GM12878 (cell line): Measurements from ENCODE around the gene HIKESHI. TPM values are rescaled to one million over a fixed set of nuclear protein-coding genes. Genes with fewer than 3 reads are reported as not detected.

Source experiments
- ATAC-seq: fragments of 200-7000 bp; cut with Tn5 transposase; 3 replicates; pipeline ENCODE4 v1.9.1; 2020; ENCODE audit warnings: mild to moderate bottlenecking, moderate library complexity
- BruUV-seq: library from RNA; stranded (reverse); fragments of 400-500 nt; replicated peaks from 2 replicates; lab custom pipeline; 2021; lab: Mats Ljungman, UMichigan
- CTCF ChIA-PET: fragments of 300-600 bp; sonication (Branson Sonifier 250); formaldehyde crosslinking; extraction: SDS; loops from one replicate; lab custom pipeline; 2021; ENCODE audit warnings: inconsistent platforms; lab: Yijun Ruan, JAX
- POLR2A ChIA-PET: fragments of 350-600 bp; formaldehyde crosslinking; extraction: SDS; loops from one replicate; lab custom pipeline; 2021; ENCODE audit warnings: inconsistent platforms; lab: Charles Lee
- RAD21 ChIA-PET: fragments of 300-600 bp; sonication (Branson Sonifier 250); formaldehyde crosslinking; loops from one replicate; lab custom pipeline; 2023; ENCODE audit warnings: antibody characterized with exemption; ENCODE audit not compliant: unreplicated experiment; lab: Charles Lee
- SMC1A ChIA-PET: fragments of 300-600 bp; sonication (Branson Sonifier 250); formaldehyde crosslinking; loops from one replicate; lab custom pipeline; 2023; ENCODE audit not compliant: unreplicated experiment, uncharacterized antibody; lab: Charles Lee
- DNase-seq: peaks from one replicate; pipeline ENCODE4 v3.0.0-alpha.2; 2011; ENCODE audit warnings: low read depth, low spot score
- FAIRE-seq: peaks from 3 replicates; lab custom pipeline; 2011; peaks lifted over from hg19 to GRCh38; lab: Jason Lieb, UNC
- H2AFZ ChIP-seq: 2 replicates; pipeline ENCODE4 v1.6.0; 2011; ENCODE audit warnings: low read depth, low read length, control low read depth; ENCODE audit not compliant: control insufficient read depth
- H3K27ac ChIP-seq: 2 replicates; pipeline ENCODE4 v1.5.1; 2011; ENCODE audit warnings: control low read depth; ENCODE audit not compliant: control insufficient read depth, insufficient read depth
- H3K27me3 ChIP-seq, 2 experiments: replicated peaks in 1 of 2; 2 replicates each; pipeline versions ENCODE4 v1.6.0 to v1.6.1; 2011; ENCODE audit warnings: low read length in 1 of 2; ENCODE audit not compliant: control insufficient read depth in 2 of 2, insufficient read depth in 2 of 2
- H3K36me3 ChIP-seq, 2 experiments: 2 replicates each; pipeline ENCODE4 v1.5.1; 2011; ENCODE audit warnings: low read length in 1 of 2; ENCODE audit not compliant: control insufficient read depth in 2 of 2, insufficient read depth in 2 of 2
- H3K4me1 ChIP-seq: 2 replicates; pipeline ENCODE4 v1.6.1; 2011; ENCODE audit warnings: mild to moderate bottlenecking, low read length, moderate library complexity, mixed read lengths; ENCODE audit not compliant: control insufficient read depth, insufficient read depth
- H3K4me2 ChIP-seq: 2 replicates; pipeline ENCODE4 v1.6.0; 2011; ENCODE audit warnings: control low read depth; ENCODE audit not compliant: control insufficient read depth, insufficient read depth
- H3K4me3 ChIP-seq: fragments of 200-600 bp; sonication (generic); 2 replicates; pipeline ENCODE4 v1.5.1; 2016
- H3K79me2 ChIP-seq: 2 replicates; pipeline ENCODE4 v1.6.0; 2011; ENCODE audit warnings: low read length; ENCODE audit not compliant: control insufficient read depth, insufficient read depth
- H3K9ac ChIP-seq: 2 replicates; pipeline ENCODE4 v1.8.0; 2011; ENCODE audit warnings: low read length, control low read depth, mixed read lengths; ENCODE audit not compliant: control insufficient read depth, insufficient read depth
- H3K9me3 ChIP-seq: replicated peaks from 3 replicates; pipeline ENCODE4 v1.5.1; 2011; ENCODE audit warnings: mild to moderate bottlenecking, low read length; ENCODE audit not compliant: control insufficient read depth, insufficient read depth
- H4K20me1 ChIP-seq: 2 replicates; pipeline ENCODE4 v1.6.0; 2011; ENCODE audit not compliant: control insufficient read depth, insufficient read depth
- CEBPB ChIP-seq, 2 experiments: fragments of 150-350 bp in 1 of 2; IDR thresholded peaks; 2 replicates each; pipeline ENCODE4 v1.6.1; 2012 to 2014; ENCODE audit warnings: low read depth in 2 of 2, low read length in 2 of 2, borderline replicate concordance in 1 of 2, inconsistent platforms in 1 of 2
- RFX5 ChIP-seq: IDR thresholded peaks from 2 replicates; pipeline ENCODE4 v1.6.1; 2011; ENCODE audit warnings: low read depth, low read length, improper control_type of control experiment
- ZNF207 ChIP-seq: fragments of 450-650 bp; IDR thresholded peaks from 2 replicates; pipeline ENCODE4 v1.6.1; 2014; ENCODE audit warnings: antibody characterized with exemption, mild to moderate bottlenecking, borderline replicate concordance
- ZNF687 ChIP-seq: fragments of 450-650 bp; IDR thresholded peaks from 2 replicates; pipeline ENCODE4 v1.6.1; 2017; ENCODE audit warnings: mild to moderate bottlenecking, moderate library complexity
- WGBS: methylation state at CpG from one replicate; pipeline ENCODE4 v1.1.6; 2016; ENCODE audit warnings: low lambda C conversion rate; ENCODE audit not compliant: insufficient replicate concordance, insufficient coverage; ENCODE audit errors: missing lambda C conversion rate; 5-methylcytosine and 5-hydroxymethylcytosine counted together
- in situ Hi-C: fragments of 300-500 bp; cut with MboI; formaldehyde crosslinking; loops from 9 replicates; pipeline ENCODE4 v1.14.3; 2018; ENCODE audit warnings: mixed read lengths
- intact Hi-C: fragments of 100-400 bp; cut with micrococcal nuclease; formaldehyde crosslinking; loops from one replicate; pipeline ENCODE4 v1.14.2; 2022; ENCODE audit not compliant: unreplicated experiment
- polyA plus RNA-seq, 11 experiments: library from polyadenylated mRNA; depleted of rRNA in 4 of 11; unstranded in 6 of 11; stranded (reverse) in 5 of 11; fragments of >200 nt; fragmentation: Nextera tagmentation in 4 of 11; fragmentation: Illumina TruSeq in 1 of 11; extraction: Ambion mirVana in 4 of 11; extraction: Trizol in 1 of 11; gene quantifications; 1 replicate in 1 of 11; 2 replicates in 10 of 11; pipeline versions ENCODE4 v1.2.1 to v1.2.3, GENCODE V29; 2011 to 2016; ENCODE audit warnings: inconsistent platforms in 2 of 11, missing spikeins in 2 of 11, low read depth in 1 of 11
- total RNA-seq, 4 experiments: library from RNA; depleted of rRNA in 3 of 4; stranded (reverse); fragments of >200 nt in 3 of 4; fragmentation: Illumina TruSeq in 1 of 4; extraction: Trizol in 1 of 4; gene quantifications; 2 replicates each; pipeline versions ENCODE4 v1.2.1 to v1.2.3, GENCODE V29; 2013 to 2021
- TF ChIP-seq, protein P1 (sequence below): fragments of 450-650 bp; IDR thresholded peaks from 2 replicates; pipeline ENCODE4 v1.6.1; 2014; ENCODE audit warnings: mild to moderate bottlenecking

HIKESHI gene
- total and polyA plus RNA-seq, 10 of the 15 experiments (the other 5 are each of a cell fraction or from before 2014, with no cell fraction given): 42.3 to 228 (median 85.7) TPM

DNA sequence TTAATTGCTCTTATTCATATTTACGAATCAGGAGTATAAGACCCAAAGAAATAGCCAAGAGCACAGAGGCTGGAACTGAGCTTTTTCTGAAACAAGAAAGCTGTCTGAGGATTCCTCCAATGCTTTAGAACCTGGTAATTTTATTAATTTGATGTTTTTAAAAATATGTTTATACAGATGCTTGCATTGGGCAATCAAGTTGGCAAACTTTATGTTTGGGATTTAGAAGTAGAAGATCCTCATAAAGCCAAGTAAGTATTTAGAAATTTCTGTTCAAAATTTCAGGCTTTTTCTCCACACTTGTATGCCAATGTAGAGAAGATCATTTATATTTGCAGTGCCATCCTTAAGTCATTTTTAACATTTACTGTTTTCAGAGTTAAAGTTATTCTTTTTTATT lies 24.3 kb upstream of the HIKESHI start:
- ChIA-PET RAD21 (interaction anchor here (0.6 to 1.2 kb wide), 2 partner anchors 9 to 26 kb away, joined by 3 to 6 read pairs; no protein-coding TSS in a partner anchor), POLR2A (no interaction called here), SMC1A (interaction anchor here (1.0 kb wide), 1 partner anchor 11 kb away, joined by 4 read pairs; no protein-coding TSS in a partner anchor), CTCF (no interaction called here)
- FAIRE-seq (no peak), DNase-seq (no peak), ATAC-seq (no peak)
- Histone ChIP-seq H3K27ac (no peak overlapping the region), H3K27me3 (no peaks in the 10 kb centered on the region), H3K4me1 (0 out of 2 replicates have a peak, but pooled peaks cover 3% of the 10 kb centered on the region), H3K79me2 (peaks cover 28% of the 10 kb centered on the region), H3K9ac (no peak overlapping the region), H3K4me3 (no peak overlapping the region), H4K20me1 (no peaks in the 10 kb centered on the region), H3K9me3 (peaks cover 2% of the 10 kb centered on the region; the same call in 2 of the 3 replicates), H3K4me2 (no peak overlapping the region), H2AFZ (no peak overlapping the region), H3K36me3 (peaks cover 2 to 37% of the 10 kb centered on the region in 2 experiments)
- in situ Hi-C loops: no loop called here
- 86% methylated on average over 1 of the region's 1 CpG for WGBS
- TF ChIP-seq ZNF687: no peak
- no TSS peak for BruUV-seq
- intact Hi-C loops: no loop called here

DNA sequence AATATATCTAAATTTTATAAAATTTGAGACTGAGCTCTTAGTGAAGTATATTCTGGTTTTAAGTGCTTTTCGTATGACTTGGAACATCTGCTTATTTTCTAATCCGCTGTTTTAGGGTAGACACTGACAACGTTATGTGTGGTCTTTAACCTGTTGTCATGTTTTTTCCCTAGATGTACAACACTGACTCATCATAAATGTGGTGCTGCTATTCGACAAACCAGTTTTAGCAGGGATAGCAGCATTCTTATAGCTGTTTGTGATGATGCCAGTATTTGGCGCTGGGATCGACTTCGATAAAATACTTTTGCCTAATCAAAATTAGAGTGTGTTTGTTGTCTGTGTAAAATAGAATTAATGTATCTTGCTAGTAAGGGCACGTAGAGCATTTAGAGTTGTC lies 23.8 kb upstream of the HIKESHI start:
- FAIRE-seq: no peak
- peaks cover 2% of the 10 kb centered on the region; the same call in 2 of the 3 replicates for H3K9me3 ChIP-seq
- H3K27me3 ChIP-seq: no peaks in the 10 kb centered on the region
- no TSS peak for BruUV-seq
- intact Hi-C loops: no loop called here
- ChIA-PET POLR2A (no interaction called here), CTCF (no interaction called here), SMC1A (interaction anchor here (0.9 to 1.4 kb wide), 3 partner anchors 11 to 18 kb away, joined by 3 to 4 read pairs (median 4); no protein-coding TSS in a partner anchor)
- H3K4me1 ChIP-seq: 0 out of 2 replicates have a peak, but pooled peaks cover 3% of the 10 kb centered on the region
- H3K27ac ChIP-seq: no peak overlapping the region
- no peak for DNase-seq
- peaks cover 25% of the 10 kb centered on the region for H3K79me2 ChIP-seq
- H3K36me3 ChIP-seq: peaks cover 2 to 33% of the 10 kb centered on the region in 2 experiments
- H3K9ac ChIP-seq: no peak overlapping the region
- H2AFZ ChIP-seq: no peak overlapping the region
- no peak overlapping the region for H3K4me2 ChIP-seq
- no peaks in the 10 kb centered on the region for H4K20me1 ChIP-seq
- no peak for ATAC-seq
- WGBS: 93% methylated on average over 8 of the region's 8 CpGs
- TF ChIP-seq, protein P1, sequence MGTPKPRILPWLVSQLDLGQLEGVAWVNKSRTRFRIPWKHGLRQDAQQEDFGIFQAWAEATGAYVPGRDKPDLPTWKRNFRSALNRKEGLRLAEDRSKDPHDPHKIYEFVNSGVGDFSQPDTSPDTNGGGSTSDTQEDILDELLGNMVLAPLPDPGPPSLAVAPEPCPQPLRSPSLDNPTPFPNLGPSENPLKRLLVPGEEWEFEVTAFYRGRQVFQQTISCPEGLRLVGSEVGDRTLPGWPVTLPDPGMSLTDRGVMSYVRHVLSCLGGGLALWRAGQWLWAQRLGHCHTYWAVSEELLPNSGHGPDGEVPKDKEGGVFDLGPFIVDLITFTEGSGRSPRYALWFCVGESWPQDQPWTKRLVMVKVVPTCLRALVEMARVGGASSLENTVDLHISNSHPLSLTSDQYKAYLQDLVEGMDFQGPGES: no peak
- no peak for TF ChIP-seq ZNF207
- no peak for TF ChIP-seq RFX5
- no peak for TF ChIP-seq CEBPB (IDR thresholded peaks at IDR 0.05; ENCODE audit: borderline replicate concordance in 1 of 2, low read depth in 2 of 2, low read length in 2 of 2)
- TF ChIP-seq, all 136 proteins: peak for 0
- RAD21 ChIA-PET: interaction anchor here (0.6 to 1.2 kb wide), 2 partner anchors 8 to 27 kb away, joined by 3 to 6 read pairs; no protein-coding TSS in a partner anchor
- H3K4me3 ChIP-seq: no peak overlapping the region
- in situ Hi-C loops: no loop called here
